GM18951 (cell line): ENCODE data around the gene MYZAP.

Experiments
- POLR2A ChIP-seq: IDR thresholded peaks from 4 replicates; pipeline ENCODE4 v1.6.1; 2011; ENCODE audit warnings: mild to moderate bottlenecking; ENCODE audit not compliant: insufficient read length, insufficient read depth; ENCODE audit errors: extremely low read depth
- in situ Hi-C: fragments of 300-500 bp; cut with MboI; formaldehyde crosslinking; loops from one replicate; pipeline ENCODE4 v1.12.0; 2022; ENCODE audit warnings: low sequenced_read_pairs, mixed read lengths, inconsistent platforms; ENCODE audit not compliant: unreplicated experiment

The MYZAP gene

GRCh38 chr15:57696146-57696545 lies 104.4 kb downstream of the MYZAP start:
- no peak for TF ChIP-seq POLR2A
- in situ Hi-C loops, result no loop called here

DNA sequence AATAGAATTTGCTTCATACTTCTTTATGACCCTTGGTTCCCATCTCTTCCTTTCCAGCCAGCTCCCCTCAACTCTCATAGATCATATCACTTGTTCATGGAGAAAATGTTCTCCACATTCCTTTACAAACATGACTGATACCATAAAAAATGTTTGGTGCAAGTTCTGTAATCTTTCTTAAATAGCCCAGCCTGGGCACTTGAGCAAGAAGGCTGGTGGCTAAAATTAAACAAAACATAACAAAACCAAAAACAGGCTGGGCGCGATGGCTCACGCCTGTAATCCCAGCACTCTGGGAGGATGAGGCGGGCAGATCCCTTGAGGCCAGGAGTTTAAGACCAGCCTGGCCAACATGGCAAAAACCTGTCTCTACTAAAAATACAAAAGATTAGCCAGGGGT lies 105.9 kb downstream of the MYZAP start:
- in situ Hi-C loops, result no loop called here
- no peak for TF ChIP-seq POLR2A

DNA sequence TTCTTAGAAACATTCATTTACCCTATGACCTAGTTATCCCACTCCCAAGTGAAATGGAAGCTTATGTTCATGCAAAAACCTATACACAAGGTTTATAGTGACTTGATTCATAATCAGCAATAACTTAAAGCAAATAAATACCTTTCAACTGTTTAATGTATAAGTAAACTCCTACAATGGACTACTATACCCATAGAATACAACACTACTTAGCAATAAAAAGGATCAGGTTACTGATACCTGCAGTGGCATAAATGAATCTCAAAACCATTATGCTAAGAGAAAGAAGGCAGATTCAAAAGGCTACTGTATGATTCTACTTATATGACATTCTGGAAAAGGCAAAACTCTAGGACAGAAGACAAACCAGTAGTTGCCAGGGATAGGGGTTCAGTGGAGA lies 106.5 kb downstream of the MYZAP start:
- in situ Hi-C loops, result no loop called here

DNA sequence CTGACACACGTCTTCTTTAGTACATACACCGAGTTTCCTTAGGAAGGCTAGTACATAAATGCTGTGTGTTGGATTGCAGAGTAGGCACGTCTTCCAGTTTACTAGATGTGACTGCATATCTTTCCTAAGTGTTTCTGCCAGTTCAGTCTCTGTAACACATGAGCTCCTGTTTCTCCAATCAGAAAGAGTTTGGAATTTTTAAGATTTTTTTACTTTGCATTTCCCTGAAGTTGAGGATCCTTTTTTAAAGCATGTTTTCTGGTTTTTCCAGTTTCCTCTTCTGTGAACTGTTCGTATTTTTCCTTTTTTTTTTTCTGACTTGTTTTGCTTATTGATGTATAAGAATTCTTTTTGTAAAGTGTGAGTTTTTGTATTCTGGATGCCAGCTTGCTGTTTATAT lies 107.3 kb downstream of the MYZAP start:
- in situ Hi-C loops, result no loop called here
- no peak for TF ChIP-seq POLR2A

More for the DNA sequence above, 106.5 kb downstream of the MYZAP start:
- TF ChIP-seq POLR2A, result no peak

GRCh38 chr15:57703387-57703786 lies 111.7 kb downstream of the MYZAP start:
- in situ Hi-C loops, result no loop called here
- no peak for TF ChIP-seq POLR2A

- in situ Hi-C loops, result no loop called here
These were observed 112.7 kb downstream of the MYZAP start for GRCh38 chr15:57704441-57704840.

DNA sequence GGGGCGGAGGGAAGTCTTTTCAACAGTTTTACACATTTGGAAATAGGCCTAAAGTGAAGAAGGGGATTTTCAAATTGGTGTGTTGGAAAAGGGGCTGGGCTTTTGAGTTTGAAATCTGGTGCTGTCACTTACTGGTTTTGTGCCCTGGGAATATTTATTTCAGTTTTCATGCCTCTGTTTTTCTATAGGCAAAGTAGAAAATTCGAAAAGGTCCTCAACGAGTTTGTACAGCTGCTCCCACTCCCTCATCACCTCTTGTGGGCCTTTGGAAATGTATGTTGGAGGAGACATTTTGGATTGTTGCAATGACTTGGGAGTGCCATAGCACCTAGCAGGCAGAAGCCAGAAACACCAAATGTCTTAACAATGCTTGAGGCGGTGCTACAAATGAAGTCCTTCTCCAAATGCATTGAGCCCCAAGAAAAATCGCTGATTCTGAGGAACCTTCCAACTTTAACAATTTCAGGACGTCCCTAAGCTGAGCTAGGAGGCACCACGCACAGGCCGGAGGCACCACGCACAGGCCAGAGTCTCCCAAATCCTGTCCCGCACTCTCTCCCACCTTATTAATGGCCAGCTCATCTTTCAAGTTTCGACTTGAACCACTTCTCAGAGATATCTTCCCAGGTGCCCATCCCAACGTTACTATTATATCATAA lies 114.2 kb downstream of the MYZAP start:
- in situ Hi-C loops, result no loop called here
- TF ChIP-seq POLR2A, result no peak

More at GRCh38 chr15:57704441-57704840, 112.7 kb downstream of the MYZAP start:
- no peak for TF ChIP-seq POLR2A

DNA sequence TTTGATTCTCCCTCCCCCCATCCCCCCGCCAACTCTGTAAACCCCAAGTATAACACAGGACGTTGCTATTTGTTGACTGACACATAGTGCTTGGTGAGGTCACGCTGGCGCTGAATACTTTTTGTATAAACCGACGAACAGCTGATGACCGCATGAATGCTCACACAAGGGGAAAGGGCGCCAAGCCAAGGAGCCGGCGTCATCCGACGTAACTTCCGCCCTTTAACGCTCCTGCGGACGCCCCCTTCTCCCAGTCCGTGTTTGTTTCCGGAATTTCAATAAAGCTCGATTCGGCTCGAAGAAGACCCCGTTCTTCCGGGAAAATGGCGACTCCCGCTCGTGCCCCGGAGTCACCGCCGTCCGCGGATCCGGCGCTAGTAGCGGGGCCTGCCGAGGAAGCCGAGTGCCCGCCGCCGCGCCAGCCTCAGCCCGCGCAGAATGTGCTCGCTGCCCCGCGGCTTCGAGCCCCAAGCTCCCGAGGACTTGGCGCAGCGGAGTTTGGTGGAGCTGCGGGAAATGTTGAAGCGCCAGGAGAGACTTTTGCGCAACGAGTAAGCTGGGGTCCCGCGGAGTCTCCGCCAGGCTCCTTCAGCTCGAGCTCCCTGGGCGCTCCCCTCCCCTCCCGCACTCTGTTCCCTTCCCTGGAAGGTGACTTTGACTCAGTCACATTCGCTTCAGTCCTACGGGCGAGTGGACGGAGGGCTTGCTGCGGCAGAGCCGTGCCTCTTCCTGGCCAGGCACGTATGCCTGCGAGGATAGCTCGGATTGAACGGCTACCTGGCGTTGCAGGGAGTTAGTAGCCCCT lies 114.9 kb downstream of the MYZAP start, which contains the start of gene POLR2M:
Gene POLR2M (plus strand): TSS at position 310 of the 805 bp plus-strand sequence. CDS start 129 bp downstream, at position 439.
- peak; percentile 79 for TF ChIP-seq POLR2A
- in situ Hi-C loops, result no loop called here

DNA sequence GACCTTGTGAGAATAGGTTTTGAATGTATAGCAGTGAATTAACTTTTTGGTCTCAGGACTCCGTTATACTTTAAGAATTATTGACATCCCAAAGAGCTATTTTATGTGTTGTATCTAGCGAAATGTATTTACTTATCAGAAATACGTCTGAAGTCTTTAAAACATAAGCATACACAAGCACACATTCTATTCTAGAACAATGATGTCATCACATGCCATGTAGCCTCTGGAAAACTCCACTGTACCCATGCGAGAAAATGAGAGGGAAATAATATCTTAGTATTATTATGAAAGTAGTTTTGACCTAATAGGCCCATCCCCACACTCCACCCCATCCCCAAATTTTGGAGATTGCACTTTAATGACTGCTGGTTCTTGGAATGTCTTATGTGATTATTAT lies 116.3 kb downstream of the MYZAP start:
- no peak for TF ChIP-seq POLR2A
- in situ Hi-C loops, result no loop called here

DNA sequence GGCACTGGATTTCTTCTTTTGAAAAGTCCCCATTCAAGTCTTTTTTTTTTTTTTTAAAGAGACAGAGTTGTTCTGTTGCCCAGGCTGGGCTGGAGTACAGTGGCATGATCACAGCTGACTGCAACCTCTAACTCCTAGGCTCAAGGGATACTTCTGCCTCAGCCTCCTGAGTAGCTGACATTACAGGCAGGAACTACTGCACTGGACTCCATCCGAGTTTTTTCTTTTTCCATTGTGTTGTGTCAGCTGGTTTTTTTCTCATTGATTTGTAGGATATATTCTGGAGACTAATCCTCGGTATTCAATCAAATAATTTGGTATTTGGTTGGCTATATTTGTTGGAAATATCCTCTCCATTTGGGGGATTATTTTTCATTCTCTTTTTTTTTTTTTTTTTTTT lies 126.6 kb downstream of the MYZAP start:
- no peak for TF ChIP-seq POLR2A
- in situ Hi-C loops, result no loop called here

- in situ Hi-C loops, result no loop called here
- TF ChIP-seq POLR2A, result no peak
These were observed 129.2 kb downstream of the MYZAP start for GRCh38 chr15:57720867-57721266.

DNA sequence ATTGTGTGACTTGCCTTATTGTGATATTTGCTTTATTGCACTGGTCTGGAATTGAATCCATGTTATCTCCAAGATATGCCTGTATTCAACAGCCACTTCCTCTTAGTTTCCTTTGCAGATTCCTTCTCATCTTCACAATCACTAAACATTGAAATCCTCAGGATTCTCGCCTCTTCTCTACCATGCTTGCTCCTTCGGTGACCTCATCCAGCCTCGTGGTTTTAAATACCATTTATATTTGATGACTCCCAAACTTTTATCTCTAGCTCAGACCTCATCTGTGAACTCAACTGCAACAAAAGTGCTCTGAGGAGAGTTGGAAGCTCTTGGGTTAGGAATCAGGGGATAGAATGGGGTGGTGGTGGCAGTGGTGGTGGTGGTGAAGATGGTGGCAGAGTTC lies 134.7 kb downstream of the MYZAP start:
- in situ Hi-C loops, result no loop called here
- no peak for TF ChIP-seq POLR2A

DNA sequence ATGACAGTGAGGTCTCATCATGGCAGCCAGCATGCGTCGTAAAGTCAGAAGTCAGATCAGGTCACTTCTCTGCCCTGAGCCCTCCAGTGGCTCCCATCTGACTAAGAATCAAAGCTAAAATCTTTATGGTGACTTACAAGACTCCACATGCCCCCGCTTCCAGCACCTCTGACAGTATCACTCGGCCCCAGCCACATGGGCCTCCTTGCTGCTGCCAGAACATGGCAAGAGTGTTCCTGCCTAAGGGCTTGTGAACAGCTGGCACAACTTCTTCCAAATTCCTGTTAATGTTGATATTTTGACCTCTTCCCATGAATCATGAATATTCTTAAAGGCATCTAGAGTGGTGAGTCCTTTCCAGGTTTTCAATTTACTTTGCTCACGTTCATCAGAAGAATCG lies 135.3 kb downstream of the MYZAP start:
- in situ Hi-C loops, result no loop called here
- no peak for TF ChIP-seq POLR2A

- in situ Hi-C loops, result no loop called here
These were observed 136.7 kb downstream of the MYZAP start for GRCh38 chr15:57728436-57728835.

DNA sequence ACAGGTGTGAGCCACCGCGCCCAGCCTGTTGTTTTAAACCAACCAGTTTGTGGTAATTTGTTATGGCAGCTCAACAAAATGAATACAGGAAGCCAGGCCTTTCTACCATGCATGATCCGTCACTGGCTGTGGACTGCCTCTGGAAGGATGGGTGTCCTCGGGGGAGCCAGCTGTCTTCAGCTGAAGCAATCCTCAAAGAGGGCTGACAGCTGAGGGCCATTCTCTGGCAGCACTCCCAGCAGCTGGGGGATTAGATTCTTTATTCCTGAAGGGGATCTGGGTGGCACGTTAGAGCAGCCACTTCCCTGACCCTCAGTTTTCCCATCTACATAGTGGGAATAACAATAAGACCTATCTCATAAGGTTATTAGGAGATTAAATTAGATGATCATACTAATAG lies 139.2 kb downstream of the MYZAP start:
- TF ChIP-seq POLR2A, result no peak
- in situ Hi-C loops, result no loop called here

More at GRCh38 chr15:57728436-57728835, 136.7 kb downstream of the MYZAP start:
- no peak for TF ChIP-seq POLR2A
